Measurements from ENCODE around the gene MSLN. TPM values are rescaled to one million over a fixed set of nuclear protein-coding genes. Genes with fewer than 3 reads are reported as not detected.

MSLN gene
- total and polyA plus RNA-seq, 2 of the 8 experiments (the other 6 are each of a cell fraction or from before 2014, with no cell fraction given): 0.28 to 0.50 TPM

DNA sequence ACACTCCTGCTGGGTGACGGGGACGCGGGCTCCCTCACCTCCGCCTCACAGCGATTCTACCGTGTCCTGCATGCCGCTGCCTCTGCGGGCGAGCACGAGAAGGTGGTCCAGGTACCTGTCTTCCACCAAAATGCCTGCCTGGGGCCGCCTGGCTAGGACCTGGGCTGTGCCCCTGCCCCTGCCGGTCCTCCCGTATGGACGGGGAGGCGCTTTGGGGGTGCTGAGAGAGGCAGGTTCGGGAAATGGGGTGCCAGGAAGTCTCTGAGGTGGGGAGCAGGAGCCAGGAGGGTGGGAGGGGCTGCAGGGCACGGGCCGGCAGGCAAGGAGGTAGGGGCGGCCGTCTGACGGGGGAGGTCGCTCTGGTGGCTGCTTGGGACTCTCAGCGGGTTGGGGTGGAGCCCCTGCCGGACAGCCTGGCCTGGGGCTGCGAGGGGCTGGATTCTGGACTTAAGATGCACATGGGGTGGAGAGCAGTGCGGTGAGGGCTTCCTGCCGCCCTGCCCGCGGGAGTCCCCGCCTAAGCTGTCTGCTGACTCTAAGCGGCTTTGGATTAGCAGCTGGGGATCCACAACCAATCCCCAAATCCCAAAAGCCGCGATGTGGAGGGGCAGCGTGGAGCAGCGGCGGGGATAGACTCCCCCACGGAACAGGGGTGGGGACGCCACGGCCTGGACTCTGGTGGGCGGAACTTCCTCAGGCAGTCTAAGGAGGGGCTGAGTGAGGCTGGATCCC, 33.7 kb downstream of the MSLN start (continued):
- TF ChIP-seq EGR1 (IDR thresholded peaks at IDR 0.05; ENCODE audit: borderline replicate concordance, low read depth, low read length) (no peak), ASH2L (IDR thresholded peaks at IDR 0.05; ENCODE audit: low read length) (no peak)
- TF ChIP-seq, protein P1, sequence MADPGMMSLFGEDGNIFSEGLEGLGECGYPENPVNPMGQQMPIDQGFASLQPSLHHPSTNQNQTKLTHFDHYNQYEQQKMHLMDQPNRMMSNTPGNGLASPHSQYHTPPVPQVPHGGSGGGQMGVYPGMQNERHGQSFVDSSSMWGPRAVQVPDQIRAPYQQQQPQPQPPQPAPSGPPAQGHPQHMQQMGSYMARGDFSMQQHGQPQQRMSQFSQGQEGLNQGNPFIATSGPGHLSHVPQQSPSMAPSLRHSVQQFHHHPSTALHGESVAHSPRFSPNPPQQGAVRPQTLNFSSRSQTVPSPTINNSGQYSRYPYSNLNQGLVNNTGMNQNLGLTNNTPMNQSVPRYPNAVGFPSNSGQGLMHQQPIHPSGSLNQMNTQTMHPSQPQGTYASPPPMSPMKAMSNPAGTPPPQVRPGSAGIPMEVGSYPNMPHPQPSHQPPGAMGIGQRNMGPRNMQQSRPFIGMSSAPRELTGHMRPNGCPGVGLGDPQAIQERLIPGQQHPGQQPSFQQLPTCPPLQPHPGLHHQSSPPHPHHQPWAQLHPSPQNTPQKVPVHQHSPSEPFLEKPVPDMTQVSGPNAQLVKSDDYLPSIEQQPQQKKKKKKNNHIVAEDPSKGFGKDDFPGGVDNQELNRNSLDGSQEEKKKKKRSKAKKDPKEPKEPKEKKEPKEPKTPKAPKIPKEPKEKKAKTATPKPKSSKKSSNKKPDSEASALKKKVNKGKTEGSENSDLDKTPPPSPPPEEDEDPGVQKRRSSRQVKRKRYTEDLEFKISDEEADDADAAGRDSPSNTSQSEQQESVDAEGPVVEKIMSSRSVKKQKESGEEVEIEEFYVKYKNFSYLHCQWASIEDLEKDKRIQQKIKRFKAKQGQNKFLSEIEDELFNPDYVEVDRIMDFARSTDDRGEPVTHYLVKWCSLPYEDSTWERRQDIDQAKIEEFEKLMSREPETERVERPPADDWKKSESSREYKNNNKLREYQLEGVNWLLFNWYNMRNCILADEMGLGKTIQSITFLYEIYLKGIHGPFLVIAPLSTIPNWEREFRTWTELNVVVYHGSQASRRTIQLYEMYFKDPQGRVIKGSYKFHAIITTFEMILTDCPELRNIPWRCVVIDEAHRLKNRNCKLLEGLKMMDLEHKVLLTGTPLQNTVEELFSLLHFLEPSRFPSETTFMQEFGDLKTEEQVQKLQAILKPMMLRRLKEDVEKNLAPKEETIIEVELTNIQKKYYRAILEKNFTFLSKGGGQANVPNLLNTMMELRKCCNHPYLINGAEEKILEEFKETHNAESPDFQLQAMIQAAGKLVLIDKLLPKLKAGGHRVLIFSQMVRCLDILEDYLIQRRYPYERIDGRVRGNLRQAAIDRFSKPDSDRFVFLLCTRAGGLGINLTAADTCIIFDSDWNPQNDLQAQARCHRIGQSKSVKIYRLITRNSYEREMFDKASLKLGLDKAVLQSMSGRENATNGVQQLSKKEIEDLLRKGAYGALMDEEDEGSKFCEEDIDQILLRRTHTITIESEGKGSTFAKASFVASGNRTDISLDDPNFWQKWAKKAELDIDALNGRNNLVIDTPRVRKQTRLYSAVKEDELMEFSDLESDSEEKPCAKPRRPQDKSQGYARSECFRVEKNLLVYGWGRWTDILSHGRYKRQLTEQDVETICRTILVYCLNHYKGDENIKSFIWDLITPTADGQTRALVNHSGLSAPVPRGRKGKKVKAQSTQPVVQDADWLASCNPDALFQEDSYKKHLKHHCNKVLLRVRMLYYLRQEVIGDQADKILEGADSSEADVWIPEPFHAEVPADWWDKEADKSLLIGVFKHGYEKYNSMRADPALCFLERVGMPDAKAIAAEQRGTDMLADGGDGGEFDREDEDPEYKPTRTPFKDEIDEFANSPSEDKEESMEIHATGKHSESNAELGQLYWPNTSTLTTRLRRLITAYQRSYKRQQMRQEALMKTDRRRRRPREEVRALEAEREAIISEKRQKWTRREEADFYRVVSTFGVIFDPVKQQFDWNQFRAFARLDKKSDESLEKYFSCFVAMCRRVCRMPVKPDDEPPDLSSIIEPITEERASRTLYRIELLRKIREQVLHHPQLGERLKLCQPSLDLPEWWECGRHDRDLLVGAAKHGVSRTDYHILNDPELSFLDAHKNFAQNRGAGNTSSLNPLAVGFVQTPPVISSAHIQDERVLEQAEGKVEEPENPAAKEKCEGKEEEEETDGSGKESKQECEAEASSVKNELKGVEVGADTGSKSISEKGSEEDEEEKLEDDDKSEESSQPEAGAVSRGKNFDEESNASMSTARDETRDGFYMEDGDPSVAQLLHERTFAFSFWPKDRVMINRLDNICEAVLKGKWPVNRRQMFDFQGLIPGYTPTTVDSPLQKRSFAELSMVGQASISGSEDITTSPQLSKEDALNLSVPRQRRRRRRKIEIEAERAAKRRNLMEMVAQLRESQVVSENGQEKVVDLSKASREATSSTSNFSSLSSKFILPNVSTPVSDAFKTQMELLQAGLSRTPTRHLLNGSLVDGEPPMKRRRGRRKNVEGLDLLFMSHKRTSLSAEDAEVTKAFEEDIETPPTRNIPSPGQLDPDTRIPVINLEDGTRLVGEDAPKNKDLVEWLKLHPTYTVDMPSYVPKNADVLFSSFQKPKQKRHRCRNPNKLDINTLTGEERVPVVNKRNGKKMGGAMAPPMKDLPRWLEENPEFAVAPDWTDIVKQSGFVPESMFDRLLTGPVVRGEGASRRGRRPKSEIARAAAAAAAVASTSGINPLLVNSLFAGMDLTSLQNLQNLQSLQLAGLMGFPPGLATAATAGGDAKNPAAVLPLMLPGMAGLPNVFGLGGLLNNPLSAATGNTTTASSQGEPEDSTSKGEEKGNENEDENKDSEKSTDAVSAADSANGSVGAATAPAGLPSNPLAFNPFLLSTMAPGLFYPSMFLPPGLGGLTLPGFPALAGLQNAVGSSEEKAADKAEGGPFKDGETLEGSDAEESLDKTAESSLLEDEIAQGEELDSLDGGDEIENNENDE (IDR thresholded peaks at IDR 0.05; ENCODE audit: insufficient replicate concordance, low read length): no peak
